ENCODE results near the gene POLR1E. TPM values are rescaled to one million over a fixed set of nuclear protein-coding genes. Genes with fewer than 3 reads are reported as not detected.

POLR1E gene
- total and polyA plus RNA-seq, 12 donors: 5.0 to 28.8 (median 17.5) TPM

DNA sequence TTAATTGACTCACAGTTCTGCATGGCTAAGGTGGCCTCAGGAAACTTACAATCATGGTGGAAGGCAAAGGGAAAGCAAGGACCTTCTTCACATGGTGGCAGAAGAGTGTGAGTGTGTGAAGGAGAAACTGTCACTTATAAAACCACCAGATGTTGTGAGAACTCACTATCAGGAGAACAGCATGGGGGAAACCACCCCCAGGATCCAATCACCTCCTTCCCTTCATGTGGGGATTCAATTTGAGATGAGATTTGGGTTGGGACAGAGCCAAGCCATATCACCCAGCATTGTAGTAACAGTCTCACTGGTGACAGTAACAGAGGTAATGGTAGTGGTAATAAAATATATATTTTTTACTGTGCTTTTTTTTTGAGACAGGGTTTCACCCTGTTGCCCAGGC lies 38.6 kb upstream of the POLR1E start:
- Histone ChIP-seq H3K27me3 (no peaks in the 10 kb centered on the region), H3K4me3 (no peak overlapping the region), H3K9me3 (no peaks in the 10 kb centered on the region), H3K27ac (no peak overlapping the region), H3K36me3 (peaks cover 0 to 62% (median 4%) of the 10 kb centered on the region in 9 donors), H3K4me1 (peaks cover 0 to 11% (median 2%) of the 10 kb centered on the region in 9 donors)
- ATAC-seq (no peak), DNase-seq (no peak)
- TF ChIP-seq, protein P1, sequence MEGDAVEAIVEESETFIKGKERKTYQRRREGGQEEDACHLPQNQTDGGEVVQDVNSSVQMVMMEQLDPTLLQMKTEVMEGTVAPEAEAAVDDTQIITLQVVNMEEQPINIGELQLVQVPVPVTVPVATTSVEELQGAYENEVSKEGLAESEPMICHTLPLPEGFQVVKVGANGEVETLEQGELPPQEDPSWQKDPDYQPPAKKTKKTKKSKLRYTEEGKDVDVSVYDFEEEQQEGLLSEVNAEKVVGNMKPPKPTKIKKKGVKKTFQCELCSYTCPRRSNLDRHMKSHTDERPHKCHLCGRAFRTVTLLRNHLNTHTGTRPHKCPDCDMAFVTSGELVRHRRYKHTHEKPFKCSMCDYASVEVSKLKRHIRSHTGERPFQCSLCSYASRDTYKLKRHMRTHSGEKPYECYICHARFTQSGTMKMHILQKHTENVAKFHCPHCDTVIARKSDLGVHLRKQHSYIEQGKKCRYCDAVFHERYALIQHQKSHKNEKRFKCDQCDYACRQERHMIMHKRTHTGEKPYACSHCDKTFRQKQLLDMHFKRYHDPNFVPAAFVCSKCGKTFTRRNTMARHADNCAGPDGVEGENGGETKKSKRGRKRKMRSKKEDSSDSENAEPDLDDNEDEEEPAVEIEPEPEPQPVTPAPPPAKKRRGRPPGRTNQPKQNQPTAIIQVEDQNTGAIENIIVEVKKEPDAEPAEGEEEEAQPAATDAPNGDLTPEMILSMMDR (IDR thresholded peaks at IDR 0.05): no peak
- intact Hi-C loops (cut with DNase I): no loop called here

GRCh38 chr9:37449862-37450632 lies 35.7 kb upstream of the POLR1E start:
- H3K4me1 ChIP-seq: peaks cover 0 to 17% (median 6%) of the 10 kb centered on the region in 9 donors
- TF ChIP-seq, protein P1 (IDR thresholded peaks at IDR 0.05): no peak
- intact Hi-C loops (cut with DNase I): no loop called here
- ATAC-seq (no peak), DNase-seq (no peak)
- WGBS, 2 donors: 85 to 89% methylated on average over 12 of the region's 12 CpGs
- peaks cover 0 to 35% (median 0%) of the 10 kb centered on the region in 9 donors for H3K36me3 ChIP-seq
- H3K27ac ChIP-seq: no peak overlapping the region
- H3K27me3 ChIP-seq: no peaks in the 10 kb centered on the region
- peaks cover 0 to 6% (median 0%) of the 10 kb centered on the region in 11 donors for H3K9me3 ChIP-seq
- no peak overlapping the region for H3K4me3 ChIP-seq

GRCh38 chr9:37451628-37452027 lies 34.1 kb upstream of the POLR1E start:
- ATAC-seq (no peak), DNase-seq (no peak)
- Histone ChIP-seq H3K4me3 (no peak overlapping the region), H3K27ac (no peak overlapping the region), H3K36me3 (peaks cover 0 to 34% (median 0%) of the 10 kb centered on the region in 9 donors), H3K4me1 (peaks cover 0 to 17% (median 6%) of the 10 kb centered on the region in 9 donors), H3K9me3 (peaks cover 0 to 12% (median 0%) of the 10 kb centered on the region in 11 donors), H3K27me3 (no peaks in the 10 kb centered on the region)
- 87 to 88% methylated on average over 3 of the region's 3 CpGs for WGBS, 2 donors
- TF ChIP-seq, protein P1 (IDR thresholded peaks at IDR 0.05): no peak
- intact Hi-C loops (cut with DNase I): no loop called here

GRCh38 chr9:37452611-37453010 lies 33.1 kb upstream of the POLR1E start:
- ATAC-seq: peak in 1 of 8 donors; percentile 17
- WGBS, 2 donors: 92 to 93% methylated on average over 1 of the region's 1 CpG

More at GRCh38 chr9:37452611-37453010, 33.1 kb upstream of the POLR1E start:
- TF ChIP-seq, protein P1 (IDR thresholded peaks at IDR 0.05): no peak
- peaks cover 0 to 17% (median 6%) of the 10 kb centered on the region in 9 donors for H3K4me1 ChIP-seq
- no peak overlapping the region for H3K4me3 ChIP-seq
- H3K36me3 ChIP-seq: peaks cover 0 to 31% (median 0%) of the 10 kb centered on the region in 9 donors
- H3K27ac ChIP-seq: no peak overlapping the region
- no peaks in the 10 kb centered on the region for H3K27me3 ChIP-seq
- H3K9me3 ChIP-seq: peaks cover 0 to 12% (median 0%) of the 10 kb centered on the region in 11 donors
- intact Hi-C loops (cut with DNase I): no loop called here
- DNase-seq: no peak

Data from heart right ventricle (tissue), 16 donors.